Measurements from ENCODE around the gene MYO1E.

The MYO1E gene

DNA sequence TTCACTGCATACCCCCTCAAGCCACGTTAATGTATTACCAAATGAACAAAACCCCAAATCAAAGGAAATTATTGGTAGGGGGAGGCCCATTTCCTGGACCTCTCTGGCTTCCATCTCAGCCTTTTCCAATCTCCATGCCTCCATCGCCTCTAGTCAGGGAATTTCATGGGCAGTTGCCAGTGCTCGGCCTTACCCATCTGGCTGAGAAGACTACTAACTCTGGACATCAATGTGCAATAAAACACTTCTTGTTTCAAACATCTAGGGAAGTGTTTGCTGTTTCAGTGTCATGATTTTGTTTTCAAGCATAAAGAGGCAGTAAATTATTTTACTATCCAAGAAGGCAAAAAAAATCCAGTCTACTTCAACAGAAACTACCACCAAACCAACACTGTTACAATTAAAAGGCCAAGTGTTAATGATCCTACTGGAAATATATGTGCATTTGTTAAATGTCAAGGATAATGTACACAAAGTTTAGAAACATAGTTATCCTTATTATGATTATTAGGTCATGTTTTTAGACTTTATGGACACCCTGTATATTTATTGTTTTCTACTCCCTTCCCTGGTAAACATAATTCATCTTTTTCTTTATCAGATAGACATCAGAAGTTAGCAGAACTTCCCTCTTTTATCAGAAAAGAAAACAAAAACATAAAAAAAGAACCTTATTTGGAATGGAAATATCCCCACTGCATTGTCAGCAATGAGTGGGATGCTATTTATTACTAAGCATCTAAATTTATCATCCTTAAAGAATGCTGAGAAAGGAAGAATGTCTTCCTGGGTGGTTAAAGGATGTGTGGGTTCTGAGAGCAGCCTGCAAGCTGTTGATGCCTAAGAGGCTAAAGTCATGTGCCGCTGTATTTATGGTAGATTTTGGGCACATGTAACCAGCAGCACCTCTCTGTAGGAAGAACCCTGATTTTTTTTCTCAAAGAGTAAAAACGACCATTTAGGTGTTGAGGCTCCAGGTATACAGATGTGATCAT lies 150.9 kb downstream of the MYO1E start:
- no peak for DNase-seq

DNA sequence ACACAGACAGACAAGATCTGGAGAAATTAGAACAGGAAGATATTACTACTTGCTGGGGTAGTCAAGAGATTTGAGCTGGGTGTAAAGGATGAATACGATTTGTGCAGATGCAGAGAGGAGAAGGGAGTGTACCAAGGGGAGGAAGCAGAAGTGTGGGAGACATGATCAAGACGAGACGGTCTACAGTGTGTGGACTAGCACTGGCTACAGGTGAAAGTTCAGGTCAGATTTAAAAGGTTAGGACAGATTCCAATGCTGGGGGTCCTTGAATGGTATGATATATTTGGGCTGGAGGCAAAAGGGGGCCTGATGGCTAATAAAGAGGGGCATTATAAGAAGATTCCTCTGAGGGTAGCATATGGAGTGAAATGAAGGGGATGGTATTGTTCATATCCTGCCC lies 154.0 kb downstream of the MYO1E start:
- no peak for DNase-seq

DNA sequence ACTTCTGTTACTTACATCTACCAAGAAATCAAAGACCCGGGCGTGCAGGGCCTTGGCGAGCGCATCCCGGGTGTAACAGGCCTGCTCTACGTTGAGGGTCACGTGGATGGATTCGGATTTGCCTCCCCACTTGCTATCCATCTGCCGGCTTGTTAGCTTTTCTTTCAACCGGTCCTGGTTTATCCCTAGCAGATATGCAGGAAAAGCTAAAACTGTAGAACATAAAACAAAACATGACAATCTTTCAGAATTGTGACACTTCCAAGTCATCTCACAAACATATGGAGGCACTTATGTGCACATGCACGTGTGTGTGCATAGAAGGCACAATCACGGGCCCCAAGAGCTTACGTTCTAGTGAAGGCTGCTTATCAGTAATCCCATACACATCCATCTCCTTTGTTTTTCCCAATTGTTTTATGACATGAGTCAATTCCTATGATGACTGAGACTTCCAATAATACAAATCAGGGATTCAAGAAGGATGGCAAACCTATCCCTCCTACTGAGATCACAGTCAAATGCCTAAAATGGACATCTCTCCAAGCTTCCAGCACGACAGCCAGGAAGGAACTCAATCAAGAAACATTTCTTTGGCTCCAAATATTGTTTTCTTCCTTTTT lies 154.7 kb downstream of the MYO1E start:
- DNase-seq = no peak

DNA sequence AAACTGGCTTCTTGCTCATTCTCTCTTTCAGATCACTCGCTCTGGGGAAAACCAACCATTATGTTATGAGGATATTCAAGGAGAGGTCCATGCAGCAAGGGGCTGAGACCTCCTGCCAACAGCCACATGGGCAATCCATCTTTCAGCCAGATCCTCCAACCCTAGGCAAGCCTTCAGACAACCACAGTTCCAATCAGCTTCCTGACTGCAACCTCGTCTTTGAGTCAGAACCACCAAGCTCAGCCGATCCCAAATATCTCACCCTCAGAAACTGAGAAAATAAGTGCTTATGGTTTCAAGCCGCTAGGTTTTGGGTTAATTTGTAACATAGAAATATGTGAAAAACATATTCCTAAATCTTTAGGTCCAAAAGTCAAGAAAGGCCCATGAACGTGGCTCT lies 155.8 kb downstream of the MYO1E start:
- no peak for DNase-seq

DNA sequence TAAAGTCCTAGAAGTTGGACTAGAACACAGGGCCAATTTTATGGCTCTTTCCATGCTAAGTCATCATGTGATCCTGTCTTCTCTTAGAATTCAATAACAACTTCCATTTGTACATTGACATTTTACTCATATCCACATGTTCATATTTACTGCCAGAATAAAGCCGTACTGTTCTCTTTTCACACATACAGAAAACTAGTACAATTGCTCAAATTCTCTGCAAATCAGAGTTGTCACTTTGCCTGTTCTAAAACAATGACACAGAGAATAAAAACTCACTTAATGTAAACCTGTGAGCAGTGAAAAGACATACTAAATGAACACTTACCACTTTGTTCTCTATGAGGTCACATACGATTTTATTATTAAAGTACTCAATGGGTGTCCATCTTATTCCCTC lies 162.5 kb downstream of the MYO1E start:
- DNase-seq = no peak

DNA sequence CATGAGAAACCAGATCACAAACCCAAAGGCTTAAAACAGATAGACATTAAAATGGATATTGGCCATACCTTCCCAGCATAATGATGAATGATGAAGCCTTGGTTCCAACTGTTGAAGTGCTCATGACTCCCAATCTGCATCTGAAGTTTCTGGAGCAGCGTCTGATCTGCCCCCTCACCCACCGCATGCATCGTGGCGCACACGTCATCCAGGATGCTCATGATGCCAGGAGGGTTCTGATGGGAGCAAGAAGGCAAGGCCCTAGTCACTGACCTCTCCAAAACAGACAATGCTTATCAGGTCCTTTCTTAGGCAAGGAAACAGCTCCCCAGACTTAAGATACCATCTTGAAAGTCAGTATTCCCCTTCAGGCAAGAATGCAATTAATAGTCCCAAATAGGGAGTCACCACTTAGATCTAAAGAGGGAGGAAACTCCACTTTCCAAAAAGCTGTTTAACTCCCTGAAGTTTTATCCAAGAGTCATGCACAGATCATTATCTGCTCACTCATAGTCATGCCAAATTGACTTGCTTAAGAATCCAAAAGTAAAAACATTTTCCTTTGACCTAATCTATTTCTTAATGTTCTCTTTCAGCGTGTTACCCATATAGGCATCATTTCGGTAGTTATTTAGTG lies 163.9 kb downstream of the MYO1E start:
- no peak for DNase-seq

DNA sequence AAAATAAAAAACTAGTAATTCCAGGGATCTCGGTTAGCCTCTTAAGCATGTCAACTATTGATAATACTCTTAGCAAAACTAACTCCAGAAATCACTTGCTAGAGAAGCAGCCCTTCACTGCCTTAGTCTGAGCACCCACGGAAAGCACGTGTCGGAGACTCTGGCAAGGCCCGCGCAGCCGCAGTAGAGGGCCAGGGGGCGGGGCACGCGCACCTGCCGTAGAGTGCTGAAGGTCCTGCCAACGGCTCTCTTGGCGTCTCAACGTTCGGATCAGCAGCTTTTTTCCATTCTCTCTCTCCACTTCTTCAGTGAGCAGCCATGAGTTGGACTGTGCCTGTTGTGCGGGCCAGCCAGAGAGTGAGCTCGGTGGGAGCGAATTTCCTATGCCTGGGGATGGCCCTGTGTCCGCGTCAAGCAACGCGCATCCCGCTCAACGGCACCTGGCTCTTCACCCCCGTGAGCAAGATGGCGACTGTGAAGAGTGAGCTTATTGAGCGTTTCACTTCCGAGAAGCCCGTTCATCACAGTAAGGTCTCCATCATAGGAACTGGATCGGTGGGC lies 166.0 kb downstream of the MYO1E start, which contains the start of gene LDHAL6B:
Gene LDHAL6B (plus strand): TSS at position 221 of the 561 bp plus-strand sequence. CDS start 98 bp downstream, at position 319.
- DNase-seq = peak; percentile 34

DNA sequence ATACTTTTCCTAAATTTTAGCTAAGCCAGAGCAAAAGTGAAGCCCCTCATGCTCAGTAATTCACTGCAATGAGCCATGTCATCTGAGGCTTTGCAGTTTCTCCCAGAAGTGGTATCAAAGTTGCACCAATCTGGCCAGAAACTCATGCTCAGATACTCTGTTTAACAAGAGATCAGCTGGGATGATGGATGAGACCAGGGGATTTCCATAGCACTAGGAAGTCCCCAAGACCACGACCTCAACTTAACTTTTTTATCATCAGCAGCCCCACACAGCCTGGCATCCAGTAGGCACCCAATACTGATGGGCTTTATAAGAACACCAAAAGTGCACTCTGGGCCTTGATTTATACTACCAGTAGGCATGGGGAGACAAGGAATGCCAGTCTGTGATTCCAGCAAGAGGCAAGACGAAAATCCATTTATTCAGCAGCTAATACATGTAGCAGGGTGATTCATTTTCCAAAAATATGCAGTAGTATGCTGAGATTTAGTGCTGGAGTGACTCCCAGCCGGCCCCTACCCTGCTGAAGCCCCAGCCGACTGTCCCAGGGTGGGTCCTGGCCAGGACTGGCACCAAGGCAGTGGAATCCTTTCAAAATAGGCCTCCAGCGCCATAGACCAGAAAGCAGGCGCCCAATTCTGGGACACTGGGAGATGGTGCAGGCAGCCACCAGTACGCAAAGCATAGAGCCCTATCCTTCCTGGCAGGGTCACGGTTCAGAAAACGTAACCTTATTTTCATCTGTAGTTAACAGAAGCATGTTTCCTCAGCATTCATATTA lies 166.6 kb downstream of the MYO1E start:
- DNase-seq = no peak

DNA sequence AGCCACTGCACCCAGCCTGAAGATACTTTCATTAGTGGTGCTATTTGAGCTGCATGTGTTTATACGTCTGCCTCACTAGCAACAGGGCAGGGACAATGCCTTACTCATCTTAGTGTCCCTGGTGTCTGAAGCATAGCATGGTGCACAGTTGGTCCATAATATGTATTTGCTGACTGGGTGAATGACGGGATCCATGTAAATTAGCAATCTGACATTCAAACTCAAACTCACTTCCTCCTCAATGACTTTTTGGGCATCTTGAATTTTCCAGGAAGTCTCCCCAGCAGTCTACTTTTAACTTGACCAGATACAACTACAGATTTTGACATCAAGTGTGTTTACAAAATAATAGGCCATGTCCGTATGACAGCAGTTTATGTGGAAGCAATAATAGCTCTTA lies 169.0 kb downstream of the MYO1E start:
- no peak for DNase-seq

DNA sequence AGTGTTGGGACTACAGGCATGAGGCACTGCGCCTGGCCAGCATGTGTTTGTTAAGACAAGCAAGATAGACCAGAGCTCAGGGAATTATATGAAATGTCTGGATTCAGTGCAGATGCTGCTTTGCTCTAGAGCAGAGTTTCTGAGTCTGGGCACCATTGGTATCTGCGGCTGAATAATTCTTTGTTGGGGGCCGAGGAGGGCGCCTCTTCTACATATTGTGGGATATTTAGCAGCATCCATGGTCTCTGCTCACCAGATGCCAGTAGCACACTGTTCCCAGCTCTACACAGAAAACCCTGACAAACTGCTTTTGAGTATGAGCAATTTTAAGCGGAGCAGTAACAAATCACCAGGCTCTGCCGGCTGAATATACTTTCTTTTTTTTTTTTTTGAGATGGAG lies 169.7 kb downstream of the MYO1E start:
- no peak for DNase-seq

DNA sequence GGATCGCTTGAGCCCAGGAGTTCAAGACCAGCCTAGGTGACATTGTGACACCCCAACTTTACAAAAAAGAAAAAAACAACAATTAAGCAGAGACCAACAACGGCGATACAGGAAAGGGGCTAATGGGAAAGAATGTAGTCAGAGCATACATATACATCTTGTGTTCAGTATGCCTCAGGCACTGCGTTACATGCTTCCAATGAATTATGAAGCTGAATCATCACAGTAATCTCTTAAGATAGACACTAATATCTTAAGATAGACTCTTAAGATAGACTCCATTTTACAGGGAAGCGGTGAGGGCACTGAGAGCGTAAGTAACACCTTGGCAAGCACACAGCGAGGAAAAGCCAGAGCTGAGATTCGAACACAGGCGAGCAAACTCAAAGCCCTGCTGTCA lies 172.1 kb downstream of the MYO1E start:
- no peak for DNase-seq

DNA sequence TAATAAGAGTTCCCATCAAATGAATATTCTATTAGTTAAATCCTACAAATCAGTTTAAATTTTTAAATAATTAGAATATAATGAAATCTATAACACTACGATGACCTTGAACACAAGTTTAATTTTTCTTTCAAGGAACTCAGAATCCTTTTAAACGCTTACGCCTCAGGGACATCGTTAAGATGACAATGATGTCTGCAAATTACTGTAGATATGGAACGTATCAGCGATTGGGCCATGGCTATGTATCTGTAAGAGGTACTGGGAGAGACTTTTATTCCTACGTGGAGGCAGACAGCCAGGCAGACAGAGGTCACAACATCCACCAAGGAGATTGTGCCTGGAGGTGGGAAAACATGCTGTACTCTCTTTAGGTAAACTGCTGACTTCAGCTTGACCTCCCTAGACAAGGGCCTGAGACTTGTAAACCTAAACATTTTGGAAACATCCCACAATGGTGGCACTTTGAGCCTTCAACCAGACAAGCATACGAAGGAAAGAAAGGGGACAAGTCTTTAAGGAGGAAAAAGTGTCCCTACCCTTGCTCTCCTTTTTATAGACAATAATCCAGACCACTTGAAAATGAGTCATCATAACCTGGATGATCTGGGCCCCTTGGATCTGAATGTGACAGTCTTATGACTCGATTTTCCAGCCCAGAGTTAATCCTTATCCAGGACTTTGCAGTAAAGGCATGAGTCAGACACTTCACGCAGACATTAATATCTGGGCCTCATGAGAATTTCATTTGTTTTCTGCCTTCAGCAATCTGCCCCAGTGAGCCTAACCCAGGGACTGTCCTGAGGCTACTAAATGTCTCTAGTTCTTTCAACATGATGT lies 172.8 kb downstream of the MYO1E start:
- DNase-seq = no peak

DNA sequence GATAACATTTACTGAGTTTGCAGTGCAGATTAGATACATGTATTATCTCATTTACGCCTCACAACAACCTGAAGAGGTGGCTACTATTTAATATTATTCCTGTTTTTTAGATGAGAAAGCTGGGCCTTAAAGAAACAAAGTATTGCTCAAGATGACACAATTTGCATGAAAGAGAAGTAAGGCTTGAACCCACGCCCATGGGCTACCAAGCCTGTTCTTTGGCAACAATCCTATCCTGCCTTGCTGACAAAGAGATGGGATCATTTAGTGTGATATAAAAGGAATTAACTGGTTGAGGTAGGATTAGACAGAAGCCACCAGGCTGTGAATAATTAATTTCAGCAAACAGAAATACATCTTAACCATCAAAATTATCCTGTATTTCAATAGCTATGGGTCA lies 175.2 kb downstream of the MYO1E start:
- DNase-seq = no peak

DNA sequence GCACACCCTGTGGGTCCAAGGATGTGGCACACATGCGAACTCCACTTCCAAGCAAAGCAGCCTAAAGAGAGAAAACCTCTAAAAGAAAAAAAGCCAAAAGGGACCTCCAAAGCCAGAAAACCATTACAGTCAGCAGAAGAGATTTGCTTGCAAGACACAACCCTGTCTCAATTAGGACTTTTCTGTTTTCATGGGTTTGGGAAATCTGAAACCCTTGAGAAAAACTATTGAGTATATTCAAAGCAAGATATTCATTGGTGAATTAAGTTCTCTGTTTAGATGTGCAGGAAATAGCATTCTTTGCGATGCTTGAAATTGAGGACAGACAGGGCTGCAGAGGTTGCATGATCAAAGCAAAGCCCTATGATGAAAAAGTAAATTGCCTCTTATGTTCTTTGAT lies 176.3 kb downstream of the MYO1E start:
- no peak for DNase-seq

DNA sequence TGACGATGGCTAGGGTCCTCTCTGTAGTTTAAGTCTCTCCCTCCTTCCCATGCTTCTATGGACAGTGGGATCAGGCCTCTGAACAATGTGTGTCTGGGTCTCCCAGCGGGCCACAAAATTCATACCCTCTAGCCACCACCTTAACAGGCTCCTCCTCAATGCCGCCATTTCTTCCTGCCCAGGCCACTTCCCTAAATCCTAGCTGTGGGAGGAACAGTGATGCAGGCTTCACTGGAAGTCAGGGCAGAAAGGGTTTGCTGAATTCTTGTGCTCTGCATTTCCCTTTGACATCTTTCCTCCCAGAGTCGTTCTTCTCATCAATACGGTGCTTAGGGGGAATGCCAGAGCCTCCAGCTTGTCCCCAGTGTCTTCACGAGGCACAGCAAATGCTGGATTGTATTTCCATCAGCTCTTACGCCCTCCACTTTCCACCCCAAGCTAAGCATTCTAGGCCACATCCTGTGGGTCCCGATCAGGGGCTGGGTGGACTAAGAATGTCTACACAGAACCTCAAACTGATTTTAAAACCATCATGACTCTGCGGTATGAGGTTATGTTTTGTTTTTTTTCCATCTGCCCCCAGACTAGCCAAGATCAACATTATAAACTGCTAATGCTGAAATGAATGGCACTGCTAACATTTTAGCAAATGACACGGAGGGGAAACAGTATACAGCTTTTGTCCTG lies 177.9 kb downstream of the MYO1E start:
- no peak for DNase-seq

DNA sequence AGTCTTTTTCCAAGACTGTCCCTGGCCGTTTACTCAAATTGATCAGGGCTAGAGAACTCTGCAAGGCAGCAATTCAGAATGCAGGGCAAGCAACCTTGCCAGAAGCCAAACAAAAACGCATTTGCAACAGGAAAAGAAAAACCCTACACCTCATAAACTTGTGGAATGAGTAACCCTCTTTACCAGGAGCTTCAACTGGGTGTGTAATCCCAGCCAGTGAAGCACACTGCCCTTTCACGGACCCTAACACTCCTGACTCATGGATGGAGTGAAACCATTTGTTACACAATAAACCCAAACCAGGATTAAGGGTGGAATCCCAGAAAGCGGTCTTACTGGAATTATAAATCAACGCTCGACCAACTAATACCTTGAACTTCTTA lies 180.8 kb downstream of the MYO1E start:
- DNase-seq = no peak

DNA sequence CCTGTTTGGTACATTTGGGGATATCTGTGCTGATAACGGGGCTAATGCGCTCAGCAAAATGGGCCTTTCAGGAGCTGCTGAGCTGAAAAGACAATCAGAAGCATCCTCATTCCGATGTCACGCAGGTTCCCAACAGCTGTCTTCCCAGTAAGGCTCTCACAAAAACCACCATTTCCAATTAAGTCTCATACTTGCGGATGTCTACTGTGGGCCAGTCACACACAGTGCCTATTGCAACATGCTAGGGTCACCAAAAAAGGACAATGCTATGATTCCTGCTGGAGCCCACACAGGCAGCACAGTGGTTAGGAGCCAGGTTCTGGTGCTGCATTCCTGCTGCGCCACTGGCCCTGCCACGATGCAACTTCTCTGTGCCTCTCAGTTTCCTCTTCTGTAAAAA lies 182.4 kb downstream of the MYO1E start:
- DNase-seq = no peak

DNA sequence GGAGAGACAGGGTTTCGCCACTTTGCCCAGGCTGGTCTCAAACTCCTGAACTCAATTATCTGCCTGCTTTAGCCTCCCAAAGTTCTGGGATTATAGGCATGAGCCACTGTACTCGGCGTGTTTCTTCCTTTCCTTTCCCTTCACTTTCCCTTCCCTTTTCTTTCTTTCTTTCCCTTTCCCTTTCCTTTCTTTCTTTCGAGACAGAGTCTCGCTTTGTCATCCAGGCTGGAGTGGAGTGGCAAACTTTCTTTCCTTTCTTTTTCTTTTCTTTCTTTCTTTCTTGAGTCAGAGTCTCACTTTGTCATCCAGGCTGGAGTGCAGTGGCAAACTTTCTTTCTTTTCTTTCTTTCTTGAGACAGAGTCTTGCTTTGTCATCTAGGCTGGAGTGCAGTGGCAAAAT lies 183.4 kb downstream of the MYO1E start:
- no peak for DNase-seq

DNA sequence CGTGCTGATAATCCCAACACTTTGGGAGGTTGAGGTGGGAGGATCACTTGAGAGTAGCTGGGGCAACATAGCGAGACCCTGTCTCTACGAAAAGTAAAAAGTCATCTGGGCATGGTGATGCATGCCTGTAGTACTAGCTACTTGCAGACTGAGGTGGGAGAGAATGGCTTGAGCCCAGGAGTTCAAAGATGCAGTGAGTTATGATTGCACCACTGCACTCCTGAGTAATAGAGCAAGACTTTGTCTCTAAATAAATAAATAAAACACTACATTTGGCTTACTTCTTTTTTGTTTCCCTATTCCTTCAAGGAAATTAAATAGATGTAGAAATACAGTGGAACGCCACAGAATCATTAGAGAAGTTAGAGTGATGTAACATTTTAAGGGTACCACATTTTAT lies 186.2 kb downstream of the MYO1E start:
- DNase-seq = no peak

DNA sequence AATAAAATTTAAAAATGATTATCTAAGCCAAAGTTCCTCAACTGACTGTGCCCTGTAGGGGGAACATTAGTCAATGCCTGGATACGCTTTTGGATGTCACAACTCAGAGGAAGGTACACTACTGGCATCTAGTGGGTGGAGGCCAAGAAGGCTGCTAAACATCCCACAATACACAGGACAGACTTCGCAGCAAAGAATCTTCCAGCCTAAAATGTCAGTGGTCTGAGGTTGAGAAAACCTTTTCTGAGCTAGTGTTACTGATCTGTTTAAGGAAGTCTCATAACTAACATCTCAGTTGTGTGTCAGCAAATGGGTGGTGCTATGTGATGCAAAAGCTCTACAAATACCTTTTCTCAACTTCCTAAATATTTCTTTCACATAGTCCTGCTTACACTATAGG lies 186.9 kb downstream of the MYO1E start:
- DNase-seq = no peak

DNA sequence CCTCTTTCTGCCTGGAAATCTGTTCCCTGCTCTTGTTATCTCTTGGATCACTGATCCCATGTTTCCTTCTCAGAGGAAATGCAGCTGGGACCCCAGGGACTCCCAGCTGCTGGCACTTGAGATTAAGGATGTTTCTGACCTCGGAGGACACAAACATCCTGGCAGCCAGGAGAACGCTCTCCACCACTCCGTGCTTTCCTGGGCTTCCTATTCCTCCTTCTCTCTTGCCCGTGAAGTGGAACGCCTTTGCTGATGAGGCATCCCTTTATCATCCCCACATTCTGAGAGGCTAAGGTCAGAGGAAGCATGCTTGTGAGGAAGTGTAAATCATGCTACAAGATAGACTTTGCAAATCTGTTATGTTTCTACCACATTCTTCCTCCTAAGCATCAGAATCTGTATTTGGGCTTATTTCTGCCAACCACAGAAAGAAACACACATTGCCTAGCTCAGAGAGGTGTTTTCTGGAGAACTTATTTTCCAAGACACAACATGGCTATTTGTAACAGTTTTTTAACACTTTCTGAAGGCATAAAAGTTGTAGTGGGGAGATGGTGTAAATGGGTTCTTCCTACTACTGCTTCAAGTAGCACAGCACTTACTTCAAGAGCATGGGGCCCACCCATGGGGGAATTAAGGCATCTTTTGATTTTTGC lies 191.6 kb downstream of the MYO1E start:
- DNase-seq = no peak

Data from NCI-H2227 treated with DMSO at 0.1 percent for 48 hours (cell line).